Endothelial cell of umbilical vein (primary cell): ENCODE data around the gene SUPT4H1. TPM values are rescaled to one million over a fixed set of nuclear protein-coding genes. Genes with fewer than 3 reads are reported as not detected.

Experiments
- BruUV-seq: library from RNA; stranded (reverse); fragments of 400-500 nt; replicated peaks from 2 replicates; lab custom pipeline; 2021; lab: Mats Ljungman, UMichigan
- CTCF ChIA-PET: fragments of 300-600, 350-600 bp; sonication (Branson Sonifier 250); formaldehyde crosslinking; loops from one replicate; lab custom pipeline; 2021; ENCODE audit warnings: antibody characterized with exemption, inconsistent platforms; lab: Charles Lee
- POLR2A ChIA-PET: fragments of 300-600, 350-600 bp; sonication (Branson Sonifier 250); formaldehyde crosslinking; loops from one replicate; lab custom pipeline; 2021; ENCODE audit warnings: antibody characterized with exemption, inconsistent platforms; lab: Charles Lee
- DNase-seq: peaks from one replicate; pipeline ENCODE4 v3.0.0-alpha.2; 2011; ENCODE audit warnings: low read depth, low spot score
- FAIRE-seq: peaks from 2 replicates; lab custom pipeline; 2011; peaks lifted over from hg19 to GRCh38; lab: Jason Lieb, UNC
- H2AFZ ChIP-seq: 2 replicates; pipeline ENCODE4 v1.6.0; 2012; ENCODE audit warnings: low read depth, low read length, control low read depth, inconsistent platforms
- H3K27ac ChIP-seq: 2 replicates; pipeline ENCODE4 v1.5.1; 2011; ENCODE audit warnings: low read depth, mild to moderate bottlenecking, control low read depth, low read length, moderate library complexity; ENCODE audit not compliant: insufficient read depth
- H3K27me3 ChIP-seq, 2 experiments: 2 replicates each; pipeline versions ENCODE4 v1.6.0 to v1.6.1; 2011; ENCODE audit warnings: low read length in 2 of 2, mixed read lengths in 1 of 2; ENCODE audit not compliant: control insufficient read depth in 2 of 2, insufficient read depth in 2 of 2
- H3K36me3 ChIP-seq, 2 experiments: 2 replicates in 1 of 2; 3 replicates in 1 of 2; pipeline ENCODE4 v1.5.1; 2011; ENCODE audit warnings: low read length in 2 of 2, mild to moderate bottlenecking in 1 of 2, moderate library complexity in 1 of 2; ENCODE audit not compliant: control insufficient read depth in 2 of 2, insufficient read depth in 2 of 2; ENCODE audit errors: extremely low read depth in 1 of 2
- H3K4me1 ChIP-seq: 3 replicates; pipeline ENCODE4 v1.5.1; 2011; ENCODE audit warnings: mild to moderate bottlenecking, low read length; ENCODE audit not compliant: control insufficient read depth, insufficient read depth; ENCODE audit errors: extremely low read depth
- H3K4me2 ChIP-seq: 2 replicates; pipeline ENCODE4 v1.6.1; 2011; ENCODE audit warnings: low read length, control low read depth, mixed read lengths; ENCODE audit not compliant: insufficient read depth
- H3K4me3 ChIP-seq, 3 experiments: fragments of 200-600 bp in 1 of 3; sonication (generic), shearing (Covaris generic) in 1 of 3; replicated peaks in 1 of 3; 2 replicates each; pipeline ENCODE4 v1.5.1; 2011 to 2016; ENCODE audit warnings: control low read depth in 3 of 3, low read length in 3 of 3, mild to moderate bottlenecking in 2 of 3, inconsistent platforms in 1 of 3, low read depth in 1 of 3, moderate library complexity in 1 of 3; ENCODE audit not compliant: insufficient read depth in 1 of 3
- H3K79me2 ChIP-seq: 2 replicates; pipeline ENCODE4 v1.6.0; 2012; ENCODE audit warnings: low read length, inconsistent platforms; ENCODE audit not compliant: control insufficient read depth, insufficient read depth
- H3K9ac ChIP-seq: replicated peaks from 2 replicates; pipeline ENCODE3; 2011; ENCODE audit warnings: low read length, control low read depth; ENCODE audit not compliant: insufficient read depth; ENCODE audit errors: extremely low read depth
- H3K9me1 ChIP-seq: replicated peaks from 3 replicates; pipeline ENCODE4 v1.6.0; 2011; ENCODE audit warnings: mild to moderate bottlenecking, low read length; ENCODE audit not compliant: control insufficient read depth, insufficient read depth; ENCODE audit errors: extremely low read depth
- H3K9me3 ChIP-seq: replicated peaks from 2 replicates; pipeline ENCODE4 v1.5.1; 2012; ENCODE audit warnings: low read length, inconsistent platforms; ENCODE audit not compliant: control insufficient read depth, insufficient read depth
- H4K20me1 ChIP-seq: replicated peaks from 2 replicates; pipeline ENCODE3; 2011; ENCODE audit warnings: mild to moderate bottlenecking, low read length; ENCODE audit not compliant: control insufficient read depth, insufficient read depth; ENCODE audit errors: extremely low read depth
- CTCF ChIP-seq, 2 donors: IDR thresholded peaks; 1 replicate in 1 of 2; 2 replicates in 1 of 2; pipeline ENCODE4 v1.5.1; 2011; ENCODE audit warnings: low read length in 2 of 2, mild to moderate bottlenecking in 2 of 2, moderate library complexity in 2 of 2, control low read depth in 1 of 2, inconsistent platforms in 1 of 2, low read depth in 1 of 2; ENCODE audit not compliant: insufficient read depth in 1 of 2; ENCODE audit errors: extremely low read depth in 1 of 2
- EZH2 ChIP-seq: IDR thresholded peaks from 2 replicates; pipeline ENCODE4 v1.6.1; 2012; ENCODE audit warnings: borderline replicate concordance, low read depth, mild to moderate bottlenecking, moderate library complexity, low read length, inconsistent platforms; ENCODE audit not compliant: severe bottlenecking
- FOS ChIP-seq: IDR thresholded peaks from 2 replicates; pipeline ENCODE4 v1.6.1; 2011; ENCODE audit warnings: mild to moderate bottlenecking, low read length, moderate library complexity, borderline replicate concordance; ENCODE audit not compliant: insufficient read depth
- GATA2 ChIP-seq: IDR thresholded peaks from 2 replicates; pipeline ENCODE4 v1.7.0; 2011; ENCODE audit warnings: low read depth, mild to moderate bottlenecking, moderate library complexity, mixed read lengths, low read length; ENCODE audit not compliant: insufficient read length, insufficient read depth
- JUN ChIP-seq: IDR thresholded peaks from 2 replicates; pipeline ENCODE4 v1.6.1; 2011; ENCODE audit warnings: borderline replicate concordance, low read depth; ENCODE audit not compliant: insufficient read length, insufficient read depth
- MAX ChIP-seq: IDR thresholded peaks from 2 replicates; pipeline ENCODE4 v1.6.1; 2011; ENCODE audit not compliant: insufficient read depth, insufficient read length
- MYC ChIP-seq: IDR thresholded peaks from one replicate; pipeline ENCODE4 v1.6.1; 2011; ENCODE audit warnings: mild to moderate bottlenecking, low read depth, low read length
- POLR2A ChIP-seq: IDR thresholded peaks from 2 replicates; pipeline ENCODE4 v1.6.1; 2012; ENCODE audit warnings: low read depth, mild to moderate bottlenecking, control low read depth, low read length
- POLR2AphosphoS5 ChIP-seq: IDR thresholded peaks from 2 replicates; pipeline ENCODE4 v1.6.1; 2012; ENCODE audit warnings: low read depth, mild to moderate bottlenecking, control low read depth, low read length, moderate library complexity; ENCODE audit not compliant: insufficient read depth
- dilution Hi-C: fragments of 300-500 bp; cut with MboI; formaldehyde crosslinking; loops from one replicate; pipeline ENCODE4 v1.15.0; 2019; ENCODE audit warnings: low sequenced_read_pairs; ENCODE audit not compliant: extremely low pct_ligation_motif_present
- intact Hi-C: fragments of 100-400 bp; cut with micrococcal nuclease; formaldehyde crosslinking; loops from one replicate; pipeline ENCODE4 v1.10.0; 2022
- polyA plus RNA-seq, 4 experiments: library from polyadenylated mRNA; depleted of rRNA in 3 of 4; stranded (reverse) in 3 of 4; unstranded in 1 of 4; fragments of >200 nt; gene quantifications; 2 replicates each; pipeline versions ENCODE4 v1.2.1 to v1.2.3, GENCODE V29; 2011 to 2012; ENCODE audit warnings: missing spikeins in 1 of 4
- total RNA-seq: library from RNA; stranded (reverse); gene quantifications from 2 replicates; pipeline ENCODE4 v1.2.3, GENCODE V29; 2021

SUPT4H1 gene
- total and polyA plus RNA-seq, 2 donors (not counting 3 experiments of a cell fraction or from before 2014, with no cell fraction given), result 77.5 to 154 TPM

GRCh38 chr17:58304750-58305486 lies 47.1 kb downstream of the SUPT4H1 start:
- Histone ChIP-seq H3K79me2 (no peaks in the 10 kb centered on the region), H4K20me1 (no peaks in the 10 kb centered on the region), H3K27me3 (peaks cover 0 to 6% of the 10 kb centered on the region in 2 experiments), H3K27ac (no peak overlapping the region), H2AFZ (peak overlapping the region; percentile 31), H3K9me3 (no peaks in the 10 kb centered on the region), H3K9ac (no peak overlapping the region), H3K9me1 (no peaks in the 10 kb centered on the region), H3K4me2 (no peak overlapping the region), H3K4me1 (no peaks in the 10 kb centered on the region), H3K36me3 (no peaks in the 10 kb centered on the region), H3K4me3 (no peak overlapping the region)
- intact Hi-C loops, result loop anchor here (1.0 kb wide), 2 partner anchors 112 to 142 kb away; partner anchors contain the start of gene RNF43
- FAIRE-seq, result no peak
- DNase-seq, result no peak
- dilution Hi-C loops, result no loop called here
- BruUV-seq, result no TSS peak
- TF ChIP-seq JUN (no peak), POLR2AphosphoS5 (no peak), MYC (no peak), CTCF (IDR thresholded peaks at IDR 0.05; ENCODE audit: extremely low read depth in 1 of 2, insufficient read depth in 1 of 2, low read depth in 1 of 2, low read length in 2 of 2) (no peak), POLR2A (no peak), MAX (no peak), EZH2 (no peak), FOS (no peak), GATA2 (no peak)
- CTCF ChIA-PET, result interaction anchor here (0.8 to 2.6 kb wide), 12 partner anchors 12 to 183 kb away, joined by 3 to 30 read pairs (median 4); partner anchors contain the start of genes HSF5, RNF43 and SUPT4H1
- POLR2A ChIA-PET, result no interaction called here
